ENCODE measurements around the gene ITGB5.

ITGB5 gene

DNA sequence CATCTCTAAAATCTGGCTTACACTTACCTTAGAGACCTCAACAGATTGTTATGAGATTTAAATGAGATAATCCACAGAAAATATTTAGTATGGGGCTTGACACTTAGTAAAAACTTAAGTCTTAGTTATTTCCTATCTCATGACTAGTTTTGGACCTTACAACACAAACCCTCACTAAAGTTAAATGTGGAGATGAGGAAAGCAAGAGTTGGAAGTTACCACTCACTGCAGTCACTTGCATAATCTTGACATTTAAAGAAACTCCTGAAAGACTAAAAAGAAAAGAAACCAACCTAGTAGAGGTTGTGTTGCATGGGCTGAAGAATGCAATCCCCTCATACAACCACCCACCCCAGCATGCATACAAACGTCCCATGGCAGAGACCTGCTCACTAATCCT is 40.1 kb downstream of the ITGB5 start:
- CTCF ChIA-PET = no interaction called here
- TF ChIP-seq CTCF (IDR thresholded peaks at IDR 0.05; ENCODE audit: insufficient read depth, low read length, missing control alignments) = no peak
- POLR2A ChIA-PET = no interaction called here
- DNase-seq (ENCODE audit: low read depth, low spot score) = no peak
- H3K4me3 ChIP-seq (ENCODE audit: low read depth, low read length) = no peak overlapping the region

DNA sequence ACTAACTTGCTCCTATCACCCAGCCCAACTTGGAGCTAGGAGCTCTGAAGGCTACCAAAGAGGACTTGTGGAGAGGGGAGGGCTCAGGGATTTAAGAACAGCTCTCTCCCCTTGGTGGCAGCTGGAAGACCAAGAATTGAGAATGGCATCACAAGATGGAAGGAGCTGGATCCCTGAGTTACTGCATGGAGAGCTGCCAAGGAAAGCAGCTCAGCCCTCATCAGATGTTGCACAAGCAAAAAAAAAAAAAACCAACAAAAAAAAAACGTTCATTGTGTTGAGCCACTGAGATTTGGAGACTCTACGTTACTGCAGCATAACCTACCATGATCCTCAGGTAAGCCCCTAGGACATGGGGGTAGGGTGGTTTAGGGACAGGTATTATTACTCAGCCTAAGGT is 41.0 kb downstream of the ITGB5 start:
- TF ChIP-seq CTCF (IDR thresholded peaks at IDR 0.05; ENCODE audit: insufficient read depth, low read length, missing control alignments) = no peak
- DNase-seq (ENCODE audit: low read depth, low spot score) = no peak
- ChIA-PET POLR2A (interaction anchor here (0.9 to 1.9 kb wide), 5 partner anchors 8 to 86 kb away, joined by 3 to 8 read pairs (median 5); partner anchors contain the start of gene ITGB5), CTCF (interaction anchor here (1.1 to 2.4 kb wide), 5 partner anchors 19 to 85 kb away, joined by 3 to 13 read pairs (median 6); no protein-coding TSS in a partner anchor)
- H3K4me3 ChIP-seq (ENCODE audit: low read depth, low read length) = no peak overlapping the region

- CTCF ChIA-PET = interaction anchor here (1.0 to 2.4 kb wide), 11 partner anchors 8 to 85 kb away, joined by 3 to 13 read pairs (median 4); no protein-coding TSS in a partner anchor
Observed at GRCh38 chr3:124845406-124845805, 41.8 kb downstream of the ITGB5 start.

DNA sequence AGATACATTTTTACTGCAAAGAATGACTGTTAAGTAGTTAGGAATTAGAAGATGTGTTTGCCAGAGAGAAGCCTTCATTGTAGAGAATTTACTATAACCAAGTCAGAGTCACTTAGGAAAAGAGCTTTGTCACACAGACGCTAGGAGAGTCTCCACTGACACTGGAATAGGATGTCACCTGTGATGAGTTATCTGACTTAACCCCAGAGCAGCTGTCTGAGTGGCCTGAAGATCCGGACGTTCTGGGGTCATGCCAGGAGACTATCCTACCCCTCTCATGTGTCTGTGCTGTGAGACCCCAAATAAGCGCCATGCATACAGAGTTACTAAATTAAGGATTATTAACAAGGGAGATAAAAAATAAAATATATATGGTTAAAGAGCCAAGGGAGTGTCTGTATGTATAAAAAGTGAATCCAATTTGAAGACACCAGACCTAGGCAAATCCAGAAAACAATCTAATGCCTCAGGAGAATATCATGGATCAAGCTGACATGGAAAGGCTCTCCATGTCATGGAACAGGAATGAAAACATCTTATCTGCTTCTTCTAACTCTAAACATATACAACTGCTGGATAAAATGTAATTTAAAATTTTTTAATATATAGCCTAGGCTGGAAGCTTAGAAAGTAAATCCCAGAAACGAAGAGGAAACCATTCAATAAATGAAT is 43.5 kb downstream of the ITGB5 start:
- ChIA-PET CTCF (interaction anchor here (0.9 to 1.7 kb wide), 4 partner anchors 8 to 47 kb away, joined by 3 read pairs; no protein-coding TSS in a partner anchor), POLR2A (no interaction called here)
- DNase-seq (ENCODE audit: low read depth, low spot score) = no peak
- TF ChIP-seq CTCF (IDR thresholded peaks at IDR 0.05; ENCODE audit: insufficient read depth, low read length, missing control alignments) = no peak
- H3K4me3 ChIP-seq (ENCODE audit: low read depth, low read length) = no peak overlapping the region

More at GRCh38 chr3:124845406-124845805, 41.8 kb downstream of the ITGB5 start:
- TF ChIP-seq CTCF (IDR thresholded peaks at IDR 0.05; ENCODE audit: insufficient read depth, low read length, missing control alignments) = no peak
- POLR2A ChIA-PET = interaction anchor here (0.6 to 1.9 kb wide), 11 partner anchors 9 to 85 kb away, joined by 3 to 8 read pairs (median 5); partner anchors contain the start of gene ITGB5
- H3K4me3 ChIP-seq (ENCODE audit: low read depth, low read length) = no peak overlapping the region
- peak; percentile 86 for DNase-seq (ENCODE audit: low read depth, low spot score)

- no peak overlapping the region for H3K4me3 ChIP-seq (ENCODE audit: low read depth, low read length)
- CTCF ChIA-PET = interaction anchor here (1.7 kb wide), 1 partner anchor 15 kb away, joined by 3 read pairs; no protein-coding TSS in a partner anchor
Observed at GRCh38 chr3:124843047-124843446, 44.1 kb downstream of the ITGB5 start.

More at GRCh38 chr3:124843047-124843446, 44.1 kb downstream of the ITGB5 start:
- DNase-seq (ENCODE audit: low read depth, low spot score) = no peak
- no peak for TF ChIP-seq CTCF (IDR thresholded peaks at IDR 0.05; ENCODE audit: insufficient read depth, low read length, missing control alignments)
- POLR2A ChIA-PET = no interaction called here

Measured in AG04449 (cell line).